ENCODE measurements around the gene BSDC1. TPM values are rescaled to one million over a fixed set of nuclear protein-coding genes. Genes with fewer than 3 reads are reported as not detected.

Gene BSDC1
- total RNA-seq, 1 experiment from 2014 or later: 64.9 TPM

DNA sequence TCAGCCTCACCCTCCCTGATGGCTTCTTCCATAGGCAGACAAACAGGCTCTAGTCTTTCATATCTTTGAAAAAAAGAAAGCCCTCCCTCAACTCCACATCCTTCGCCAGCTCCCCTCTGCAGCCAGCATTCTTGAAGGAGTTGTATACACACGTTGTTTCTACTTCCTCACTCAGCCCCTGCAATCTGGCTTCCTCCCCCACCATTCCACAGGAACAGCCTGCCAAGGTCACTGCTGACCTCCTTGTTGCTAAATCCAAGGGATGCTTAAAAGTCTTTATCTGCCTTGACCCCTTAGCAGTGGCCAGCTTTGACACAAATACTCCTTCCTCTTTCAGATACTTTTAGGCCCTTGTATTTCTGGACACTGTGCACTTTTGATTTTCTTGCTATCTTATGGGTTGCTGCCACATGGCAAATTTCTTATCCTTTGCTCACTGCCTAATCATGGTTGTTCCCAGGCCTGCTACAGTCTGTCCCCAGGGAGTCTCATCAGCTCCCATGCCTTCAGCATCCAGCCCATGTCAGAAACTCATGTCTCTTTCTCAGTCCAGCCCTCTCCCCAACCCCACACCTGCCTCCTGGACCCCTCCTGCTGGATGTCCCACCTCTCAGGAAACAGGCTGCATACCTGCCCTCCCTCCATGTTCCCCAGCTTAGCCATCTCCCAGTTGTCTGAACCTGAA, 40.2 kb downstream of the BSDC1 start:
- POLR2A ChIA-PET: interaction anchor here (0.6 kb wide), 1 partner anchor 54 kb away, joined by 3 read pairs; no protein-coding TSS in a partner anchor

DNA sequence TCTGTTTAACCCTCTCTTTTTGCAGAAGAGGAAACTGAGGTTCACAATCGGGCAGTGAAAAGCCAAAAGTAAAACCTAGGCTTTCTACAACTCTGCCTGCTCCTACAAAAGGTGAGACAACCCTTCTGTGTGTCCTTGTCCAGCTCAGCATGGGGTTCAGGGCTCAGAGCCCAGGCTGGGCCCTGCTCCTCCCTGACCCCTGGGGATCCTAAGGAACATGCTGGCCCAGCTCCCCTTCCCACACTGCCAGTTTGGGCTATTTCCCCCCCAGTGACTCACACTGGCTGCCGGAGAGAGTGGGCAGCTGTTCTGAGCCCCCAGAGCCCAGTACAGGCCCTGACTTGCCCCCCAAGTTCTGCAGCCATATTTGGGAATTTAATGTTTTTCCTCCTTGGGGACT, 40.8 kb downstream of the BSDC1 start:
- TSS peak; percentile 33 for BruUV-seq (replicated peaks)
- H3K4me3 ChIP-seq (ENCODE audit: low read depth in 2 of 2, low read length in 2 of 2): no peak overlapping the region
- H3K36me3 ChIP-seq (ENCODE audit: control insufficient read depth, insufficient read depth, low read length): no peaks in the 10 kb centered on the region
- peaks cover 9% of the 10 kb centered on the region; the same call in 1 of the 2 replicates for H3K4me1 ChIP-seq (ENCODE audit: control insufficient read depth, insufficient read depth, low read length)
- TF ChIP-seq SIN3A (IDR thresholded peaks at IDR 0.05; ENCODE audit: borderline replicate concordance, insufficient read depth, low read depth, low read length) (no peak), POLR2AphosphoS5 (IDR thresholded peaks at IDR 0.05; ENCODE audit: low read depth, low read length) (no peak), TCF7L2 (IDR thresholded peaks at IDR 0.05; ENCODE audit: low read depth, low read length) (no peak)
- TF ChIP-seq, protein P1, sequence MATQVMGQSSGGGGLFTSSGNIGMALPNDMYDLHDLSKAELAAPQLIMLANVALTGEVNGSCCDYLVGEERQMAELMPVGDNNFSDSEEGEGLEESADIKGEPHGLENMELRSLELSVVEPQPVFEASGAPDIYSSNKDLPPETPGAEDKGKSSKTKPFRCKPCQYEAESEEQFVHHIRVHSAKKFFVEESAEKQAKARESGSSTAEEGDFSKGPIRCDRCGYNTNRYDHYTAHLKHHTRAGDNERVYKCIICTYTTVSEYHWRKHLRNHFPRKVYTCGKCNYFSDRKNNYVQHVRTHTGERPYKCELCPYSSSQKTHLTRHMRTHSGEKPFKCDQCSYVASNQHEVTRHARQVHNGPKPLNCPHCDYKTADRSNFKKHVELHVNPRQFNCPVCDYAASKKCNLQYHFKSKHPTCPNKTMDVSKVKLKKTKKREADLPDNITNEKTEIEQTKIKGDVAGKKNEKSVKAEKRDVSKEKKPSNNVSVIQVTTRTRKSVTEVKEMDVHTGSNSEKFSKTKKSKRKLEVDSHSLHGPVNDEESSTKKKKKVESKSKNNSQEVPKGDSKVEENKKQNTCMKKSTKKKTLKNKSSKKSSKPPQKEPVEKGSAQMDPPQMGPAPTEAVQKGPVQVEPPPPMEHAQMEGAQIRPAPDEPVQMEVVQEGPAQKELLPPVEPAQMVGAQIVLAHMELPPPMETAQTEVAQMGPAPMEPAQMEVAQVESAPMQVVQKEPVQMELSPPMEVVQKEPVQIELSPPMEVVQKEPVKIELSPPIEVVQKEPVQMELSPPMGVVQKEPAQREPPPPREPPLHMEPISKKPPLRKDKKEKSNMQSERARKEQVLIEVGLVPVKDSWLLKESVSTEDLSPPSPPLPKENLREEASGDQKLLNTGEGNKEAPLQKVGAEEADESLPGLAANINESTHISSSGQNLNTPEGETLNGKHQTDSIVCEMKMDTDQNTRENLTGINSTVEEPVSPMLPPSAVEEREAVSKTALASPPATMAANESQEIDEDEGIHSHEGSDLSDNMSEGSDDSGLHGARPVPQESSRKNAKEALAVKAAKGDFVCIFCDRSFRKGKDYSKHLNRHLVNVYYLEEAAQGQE (IDR thresholded peaks at IDR 0.05; ENCODE audit: insufficient read depth in 1 of 2, low read depth in 2 of 2, low read length in 1 of 2): no peak
- TF ChIP-seq, protein P2, sequence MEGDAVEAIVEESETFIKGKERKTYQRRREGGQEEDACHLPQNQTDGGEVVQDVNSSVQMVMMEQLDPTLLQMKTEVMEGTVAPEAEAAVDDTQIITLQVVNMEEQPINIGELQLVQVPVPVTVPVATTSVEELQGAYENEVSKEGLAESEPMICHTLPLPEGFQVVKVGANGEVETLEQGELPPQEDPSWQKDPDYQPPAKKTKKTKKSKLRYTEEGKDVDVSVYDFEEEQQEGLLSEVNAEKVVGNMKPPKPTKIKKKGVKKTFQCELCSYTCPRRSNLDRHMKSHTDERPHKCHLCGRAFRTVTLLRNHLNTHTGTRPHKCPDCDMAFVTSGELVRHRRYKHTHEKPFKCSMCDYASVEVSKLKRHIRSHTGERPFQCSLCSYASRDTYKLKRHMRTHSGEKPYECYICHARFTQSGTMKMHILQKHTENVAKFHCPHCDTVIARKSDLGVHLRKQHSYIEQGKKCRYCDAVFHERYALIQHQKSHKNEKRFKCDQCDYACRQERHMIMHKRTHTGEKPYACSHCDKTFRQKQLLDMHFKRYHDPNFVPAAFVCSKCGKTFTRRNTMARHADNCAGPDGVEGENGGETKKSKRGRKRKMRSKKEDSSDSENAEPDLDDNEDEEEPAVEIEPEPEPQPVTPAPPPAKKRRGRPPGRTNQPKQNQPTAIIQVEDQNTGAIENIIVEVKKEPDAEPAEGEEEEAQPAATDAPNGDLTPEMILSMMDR (IDR thresholded peaks at IDR 0.05): no peak
- no peak overlapping the region for H3K27ac ChIP-seq (ENCODE audit: low read length)
- DNase-seq (ENCODE audit: low read depth, low spot score) (no peak), ATAC-seq (no peak)
- CTCF ChIA-PET: no interaction called here
- H3K9me3 ChIP-seq (ENCODE audit: control insufficient read depth, insufficient read depth, low read depth, low read length): no peaks in the 10 kb centered on the region
- POLR2A ChIA-PET: interaction anchor here (0.7 kb wide), 1 partner anchor 17 kb away, joined by 3 read pairs; the partner anchor contains the start of gene MARCKSL1
- in situ Hi-C loops (cut with HindIII; ENCODE audit: low pct_unique_long_range_greater_than_20kb, low sequenced_read_pairs): no loop called here
- intact Hi-C loops (cut with micrococcal nuclease; ENCODE audit: unreplicated experiment): no loop called here
- no peaks in the 10 kb centered on the region for H3K27me3 ChIP-seq (ENCODE audit: control insufficient read depth, insufficient read depth, low read length)

More for the DNA sequence above, 40.2 kb downstream of the BSDC1 start:
- peaks cover 9% of the 10 kb centered on the region; the same call in 1 of the 2 replicates for H3K4me1 ChIP-seq (ENCODE audit: control insufficient read depth, insufficient read depth, low read length)
- no peaks in the 10 kb centered on the region for H3K27me3 ChIP-seq (ENCODE audit: control insufficient read depth, insufficient read depth, low read length)
- H3K4me3 ChIP-seq (ENCODE audit: low read depth in 2 of 2, low read length in 2 of 2): no peak overlapping the region
- ATAC-seq: no peak
- no peak for TF ChIP-seq TCF7L2 (IDR thresholded peaks at IDR 0.05; ENCODE audit: low read depth, low read length)
- no peaks in the 10 kb centered on the region for H3K9me3 ChIP-seq (ENCODE audit: control insufficient read depth, insufficient read depth, low read depth, low read length)
- no TSS peak for BruUV-seq (replicated peaks)
- in situ Hi-C loops (cut with HindIII; ENCODE audit: low pct_unique_long_range_greater_than_20kb, low sequenced_read_pairs): no loop called here
- no peak for DNase-seq (ENCODE audit: low read depth, low spot score)
- H3K36me3 ChIP-seq (ENCODE audit: control insufficient read depth, insufficient read depth, low read length): no peaks in the 10 kb centered on the region
- CTCF ChIA-PET: no interaction called here
- no peak overlapping the region for H3K27ac ChIP-seq (ENCODE audit: low read length)
- intact Hi-C loops (cut with micrococcal nuclease; ENCODE audit: unreplicated experiment): no loop called here

DNA sequence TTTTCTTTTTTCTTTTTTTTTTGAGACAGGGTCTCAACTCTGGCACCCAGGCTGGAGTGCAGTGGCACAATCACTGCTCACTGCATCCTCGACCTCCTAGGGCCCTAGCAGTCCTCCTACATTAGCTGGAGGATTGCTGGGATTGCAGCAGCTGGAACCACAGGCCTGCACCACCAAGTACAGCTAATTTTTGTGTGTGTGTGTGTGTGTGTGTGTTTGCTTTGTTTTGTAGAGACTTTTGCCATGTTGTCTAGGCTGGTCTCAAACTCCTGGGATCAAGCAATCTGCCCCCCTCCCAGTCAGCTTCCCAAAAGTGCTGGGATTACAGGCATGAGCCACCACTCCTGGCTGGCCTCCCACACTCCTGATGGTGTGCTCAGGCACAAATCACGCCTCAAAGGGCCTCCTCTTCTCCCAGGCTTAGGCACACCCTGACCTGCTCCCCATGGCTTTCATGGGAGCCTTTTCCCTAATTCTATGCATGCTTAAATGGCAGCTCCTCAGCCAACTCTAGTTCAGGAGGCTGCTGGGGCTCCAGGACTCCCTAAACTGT, 41.3 kb downstream of the BSDC1 start:
- CTCF ChIA-PET: interaction anchor here (0.6 kb wide), 1 partner anchor 61 kb away, joined by 4 read pairs; the partner anchor contains the start of gene HDAC1

More for the DNA sequence above, 41.3 kb downstream of the BSDC1 start:
- TF ChIP-seq SIN3A (IDR thresholded peaks at IDR 0.05; ENCODE audit: borderline replicate concordance, insufficient read depth, low read depth, low read length): no peak
- TF ChIP-seq POLR2AphosphoS5 (IDR thresholded peaks at IDR 0.05; ENCODE audit: low read depth, low read length): no peak
- no peak for TF ChIP-seq TCF7L2 (IDR thresholded peaks at IDR 0.05; ENCODE audit: low read depth, low read length)
- TF ChIP-seq, protein P2 (IDR thresholded peaks at IDR 0.05): no peak
- TF ChIP-seq, protein P1 (IDR thresholded peaks at IDR 0.05; ENCODE audit: insufficient read depth in 1 of 2, low read depth in 2 of 2, low read length in 1 of 2): no peak
- Histone ChIP-seq H3K9me3 (ENCODE audit: control insufficient read depth, insufficient read depth, low read depth, low read length) (no peaks in the 10 kb centered on the region), H3K27ac (ENCODE audit: low read length) (no peak overlapping the region), H3K27me3 (ENCODE audit: control insufficient read depth, insufficient read depth, low read length) (no peaks in the 10 kb centered on the region), H3K36me3 (ENCODE audit: control insufficient read depth, insufficient read depth, low read length) (no peaks in the 10 kb centered on the region), H3K4me1 (ENCODE audit: control insufficient read depth, insufficient read depth, low read length) (peaks cover 9% of the 10 kb centered on the region; the same call in 1 of the 2 replicates), H3K4me3 (ENCODE audit: low read depth in 2 of 2, low read length in 2 of 2) (no peak overlapping the region)
- BruUV-seq (replicated peaks): no TSS peak
- intact Hi-C loops (cut with micrococcal nuclease; ENCODE audit: unreplicated experiment): no loop called here
- no peak for ATAC-seq
- no peak for DNase-seq (ENCODE audit: low read depth, low spot score)
- POLR2A ChIA-PET: interaction anchor here (0.6 to 0.7 kb wide), 2 partner anchors 17 to 119 kb away, joined by 3 to 5 read pairs; partner anchors contain the start of gene MARCKSL1
- in situ Hi-C loops (cut with HindIII; ENCODE audit: low pct_unique_long_range_greater_than_20kb, low sequenced_read_pairs): no loop called here
